COLO668 (cell line): ENCODE measurements around the gene TGIF2.
"Not testable (repeated sequence)": the region's sequence is repeated elsewhere in the genome, so short reads cannot be mapped to it uniquely, and the experiment has no call there.

Source experiments
- DNase-seq: peaks from one replicate; lab custom pipeline; 2025; ENCODE audit not compliant: unreplicated experiment; lab: John Stamatoyannopoulos, UW

The TGIF2 gene

DNA sequence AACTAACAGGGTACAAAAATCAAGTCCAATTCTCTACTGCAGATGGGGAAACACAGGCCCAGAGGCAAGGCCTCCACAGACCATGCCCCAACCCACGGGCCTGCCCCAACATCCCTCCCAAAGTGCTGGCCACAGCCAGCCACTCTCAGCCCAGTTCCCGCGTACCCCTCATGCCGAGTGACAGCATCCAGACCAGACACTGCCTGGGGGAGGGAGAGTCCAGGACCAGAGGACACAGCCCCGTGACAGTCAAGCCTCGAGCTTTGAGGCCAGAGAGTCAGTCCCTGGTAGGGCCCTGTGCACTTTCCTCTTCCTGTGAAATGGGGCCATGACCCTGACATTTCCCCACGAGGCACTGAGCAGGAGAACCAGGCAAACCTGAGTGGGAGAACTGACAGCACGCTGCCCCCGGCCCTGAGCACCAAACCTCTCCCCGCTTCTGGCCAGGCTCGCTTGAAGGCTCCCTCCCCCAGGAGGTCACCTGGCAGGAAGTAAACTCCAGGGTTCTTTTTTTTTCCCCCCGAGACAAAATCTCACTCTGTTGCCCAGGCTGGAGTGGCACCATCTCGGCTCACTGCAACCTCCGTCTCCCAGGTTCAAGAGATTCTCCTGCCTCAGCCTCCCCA is 27.2 kb upstream of the TGIF2 start:
- no peak for DNase-seq

DNA sequence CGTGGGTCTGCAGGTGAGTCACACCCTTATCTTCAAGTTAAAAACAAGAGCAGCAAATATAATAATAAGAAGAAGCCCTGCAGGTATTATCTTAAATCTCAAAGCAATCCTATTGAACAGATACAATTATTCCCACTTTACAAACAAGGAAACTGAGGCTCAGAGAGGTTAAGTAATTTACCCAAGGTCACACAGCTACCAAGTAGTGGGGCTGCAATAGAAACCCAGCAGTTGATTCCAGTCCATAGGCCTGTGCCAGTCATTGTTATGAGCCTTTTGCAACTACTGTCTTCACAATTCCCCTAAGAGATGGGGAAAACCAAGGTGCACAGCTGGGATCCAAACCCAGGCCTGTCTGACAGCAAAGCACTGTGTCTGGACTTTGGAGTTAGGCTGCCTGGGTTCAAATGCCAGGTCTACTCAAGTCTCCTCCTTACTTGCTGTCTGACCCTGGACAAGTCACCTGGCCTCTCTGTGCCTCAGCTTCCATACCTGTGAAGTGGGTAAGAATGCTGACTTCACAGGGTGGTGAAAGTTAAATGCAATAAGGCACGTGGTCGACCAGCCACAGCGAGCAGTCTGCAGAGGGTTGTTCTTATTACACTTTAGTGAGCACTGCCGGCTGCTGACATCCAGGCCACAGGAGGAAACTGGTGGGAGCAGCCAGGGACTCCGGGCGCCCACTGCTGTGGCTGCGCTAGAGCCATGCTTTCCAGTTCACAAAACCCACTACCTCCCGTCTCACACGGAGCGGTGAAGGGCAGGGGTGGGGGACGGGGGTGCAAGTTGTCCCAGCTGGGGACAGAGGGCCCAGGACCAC is 26.0 kb upstream of the TGIF2 start:
- DNase-seq = no peak

DNA sequence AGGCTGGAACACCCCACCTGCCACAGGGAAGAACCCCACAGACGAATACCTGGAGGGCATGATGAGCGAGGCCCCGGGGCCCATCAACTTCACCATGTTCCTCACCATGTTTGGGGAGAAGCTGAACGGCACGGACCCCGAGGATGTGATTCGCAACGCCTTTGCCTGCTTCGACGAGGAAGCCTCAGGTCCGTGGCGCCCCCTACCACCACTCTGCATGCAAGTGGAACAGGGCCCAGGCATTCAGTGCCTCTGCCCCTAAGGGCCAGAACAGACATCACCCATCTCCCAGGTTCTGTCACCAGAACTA is 25.4 kb upstream of the TGIF2 start:
- no peak for DNase-seq

DNA sequence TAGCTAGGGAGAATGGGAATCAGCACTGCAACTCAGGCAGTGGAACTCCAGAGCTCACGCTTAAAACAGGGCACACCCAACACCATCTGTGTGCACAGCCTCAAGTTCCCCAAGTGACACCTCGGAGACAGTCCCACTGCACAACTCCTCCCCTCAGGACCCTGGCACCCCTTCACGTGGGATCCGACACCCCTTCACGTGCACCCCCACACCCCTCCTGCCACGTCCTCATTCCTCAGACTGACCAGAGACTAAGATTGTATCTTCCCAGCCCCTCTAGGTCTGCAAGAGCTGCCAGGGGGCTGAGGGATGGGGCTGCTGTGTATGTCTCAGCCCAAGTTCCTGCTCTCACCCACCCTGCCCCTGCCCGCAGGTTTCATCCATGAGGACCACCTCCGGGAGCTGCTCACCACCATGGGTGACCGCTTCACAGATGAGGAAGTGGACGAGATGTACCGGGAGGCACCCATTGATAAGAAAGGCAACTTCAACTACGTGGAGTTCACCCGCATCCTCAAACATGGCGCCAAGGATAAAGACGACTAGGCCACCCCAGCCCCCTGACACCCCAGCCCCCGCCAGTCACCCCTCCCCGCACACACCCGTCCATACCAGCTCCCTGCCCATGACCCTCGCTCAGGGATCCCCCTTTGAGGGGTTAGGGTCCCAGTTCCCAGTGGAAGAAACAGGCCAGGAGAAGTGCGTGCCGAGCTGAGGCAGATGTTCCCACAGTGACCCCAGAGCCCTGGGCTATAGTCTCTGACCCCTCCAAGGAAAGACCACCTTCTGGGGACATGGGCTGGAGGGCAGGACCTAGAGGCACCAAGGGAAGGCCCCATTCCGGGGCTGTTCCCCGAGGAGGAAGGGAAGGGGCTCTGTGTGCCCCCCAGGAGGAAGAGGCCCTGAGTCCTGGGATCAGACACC is 24.4 kb upstream of the TGIF2 start:
- DNase-seq = no peak

DNA sequence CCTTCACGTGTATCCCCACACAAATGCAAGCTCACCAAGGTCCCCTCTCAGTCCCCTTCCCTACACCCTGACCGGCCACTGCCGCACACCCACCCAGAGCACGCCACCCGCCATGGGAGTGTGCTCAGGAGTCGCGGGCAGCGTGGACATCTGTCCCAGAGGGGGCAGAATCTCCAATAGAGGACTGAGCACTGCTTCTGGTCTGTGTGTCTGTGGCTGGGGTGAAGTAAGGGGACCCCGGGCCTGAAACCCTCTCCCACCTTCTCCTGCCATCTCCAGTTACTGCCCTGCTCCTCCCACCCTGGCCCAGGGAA is 23.8 kb upstream of the TGIF2 start:
- DNase-seq = no peak

DNA sequence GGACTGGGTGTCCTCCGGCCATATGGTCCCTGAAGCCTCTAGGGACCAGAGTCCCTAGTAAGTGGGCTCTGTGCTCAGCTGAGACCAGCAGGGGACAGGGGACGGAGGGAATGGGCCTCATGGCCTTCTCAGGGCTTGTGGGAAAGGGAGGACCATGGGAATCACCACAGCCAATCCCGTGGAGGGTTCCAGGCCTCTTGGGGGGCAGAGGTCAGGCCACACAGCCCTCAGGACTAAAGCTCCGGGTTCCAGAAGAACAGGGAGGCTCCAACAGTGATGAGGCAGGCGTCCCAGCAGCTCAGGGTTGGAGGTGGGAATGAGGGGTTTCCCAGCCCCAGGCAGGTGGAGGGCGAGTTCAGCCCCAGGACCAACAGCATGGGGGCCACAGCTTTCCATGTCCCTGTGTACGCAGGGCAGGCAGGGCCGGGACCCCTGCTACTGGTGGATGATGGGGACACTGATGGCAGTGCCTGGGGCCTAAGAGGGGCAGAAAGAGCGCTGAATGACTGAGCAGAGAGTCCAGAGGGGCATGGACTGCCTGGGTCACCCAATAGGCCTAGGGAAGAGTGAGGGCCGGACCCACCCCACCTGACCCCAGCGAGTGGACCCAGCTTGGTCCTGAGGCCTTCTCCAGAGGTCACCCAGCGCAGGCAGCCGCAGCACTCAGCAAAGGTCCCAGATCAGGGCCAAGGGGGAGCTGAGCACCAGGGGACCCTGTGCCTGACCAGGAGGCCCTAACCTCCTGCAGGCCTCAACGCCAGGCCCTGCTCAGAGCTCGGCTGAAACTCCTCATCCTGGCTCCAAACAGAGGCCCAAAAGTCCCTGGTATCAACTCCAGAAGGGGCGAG is 23.2 kb upstream of the TGIF2 start:
- DNase-seq = no peak

DNA sequence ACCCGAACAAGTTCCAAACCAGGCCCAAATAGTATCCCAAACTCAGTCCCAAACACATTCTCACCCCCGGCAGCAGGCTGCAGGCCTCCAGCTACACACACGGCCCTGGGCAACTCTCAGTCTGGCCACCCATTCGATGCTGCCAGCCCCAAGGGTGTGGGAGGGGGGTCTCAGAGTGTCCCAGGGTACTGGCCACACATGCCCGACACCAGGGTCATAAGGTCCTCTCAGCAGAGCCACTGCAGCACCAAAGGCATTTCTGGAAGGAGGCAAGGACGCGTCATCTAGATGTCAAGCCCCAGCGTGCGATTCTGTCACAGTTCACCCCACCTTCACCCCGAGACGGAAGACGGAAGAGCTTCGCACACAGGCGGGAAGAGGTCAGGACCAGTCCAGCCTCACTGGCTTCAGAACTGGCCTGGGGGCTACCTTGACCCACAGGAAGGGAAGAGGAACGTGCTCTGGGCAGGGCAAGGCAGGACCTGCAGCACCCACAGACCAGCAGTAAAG is 22.6 kb upstream of the TGIF2 start:
- DNase-seq = no peak

DNA sequence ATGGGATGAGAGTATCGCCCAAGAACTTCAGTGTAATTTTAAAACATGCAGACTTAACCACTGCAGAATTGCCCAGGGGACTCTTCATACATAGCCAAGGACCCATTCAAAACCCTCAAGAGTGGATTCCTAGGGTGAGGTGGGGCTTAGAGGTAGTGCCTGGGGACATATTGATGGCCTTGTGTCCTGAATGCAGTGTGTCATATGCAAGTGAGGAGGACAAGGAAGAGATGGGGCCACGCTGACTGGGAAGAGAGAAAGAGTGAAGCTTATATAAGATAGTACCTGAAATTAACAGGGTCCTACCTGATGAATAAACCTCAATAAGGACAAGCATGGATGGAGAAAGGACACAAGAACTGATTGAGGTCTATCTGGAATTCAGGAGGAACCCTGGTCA is 18.1 kb upstream of the TGIF2 start:
- DNase-seq = no peak

DNA sequence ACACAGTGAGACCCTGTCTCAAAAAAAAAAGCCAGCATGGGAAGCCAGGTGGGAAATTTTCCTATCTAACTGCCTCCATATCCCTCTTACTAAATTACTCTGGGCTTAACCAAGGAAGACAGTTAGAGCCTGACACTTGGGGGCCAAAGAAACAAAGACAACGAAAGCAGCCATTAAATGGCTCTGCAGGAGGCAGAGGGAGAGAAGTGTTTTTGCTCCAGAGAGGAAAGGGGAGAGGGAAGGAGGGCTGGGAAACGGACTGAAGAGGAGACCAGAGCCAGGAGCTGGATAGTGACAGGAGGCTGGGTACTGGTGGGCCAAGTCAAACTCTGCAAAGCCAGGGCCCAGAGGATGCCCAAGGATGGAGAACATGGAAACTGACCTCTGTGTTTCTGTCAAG is 10.7 kb upstream of the TGIF2 start:
- no peak for DNase-seq

DNA sequence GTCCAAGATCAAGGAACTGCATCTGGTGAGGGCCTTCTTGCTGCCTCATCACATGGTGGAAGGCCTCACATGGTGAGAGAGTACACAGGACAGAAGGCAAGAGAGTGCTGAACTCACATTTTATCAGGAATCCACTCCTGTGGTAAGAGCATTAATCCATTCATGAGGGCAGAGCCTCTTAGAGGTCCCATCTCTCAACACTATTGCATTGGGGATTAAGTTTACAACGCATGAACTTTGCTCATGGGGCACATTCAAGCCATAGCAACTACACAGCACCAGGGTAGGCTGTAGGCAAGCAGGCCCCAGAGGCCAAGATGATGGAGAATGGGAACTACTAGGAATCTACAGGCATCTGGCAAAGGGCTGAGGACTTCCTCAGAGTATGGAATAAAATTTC is 10.0 kb upstream of the TGIF2 start:
- DNase-seq = no peak

DNA sequence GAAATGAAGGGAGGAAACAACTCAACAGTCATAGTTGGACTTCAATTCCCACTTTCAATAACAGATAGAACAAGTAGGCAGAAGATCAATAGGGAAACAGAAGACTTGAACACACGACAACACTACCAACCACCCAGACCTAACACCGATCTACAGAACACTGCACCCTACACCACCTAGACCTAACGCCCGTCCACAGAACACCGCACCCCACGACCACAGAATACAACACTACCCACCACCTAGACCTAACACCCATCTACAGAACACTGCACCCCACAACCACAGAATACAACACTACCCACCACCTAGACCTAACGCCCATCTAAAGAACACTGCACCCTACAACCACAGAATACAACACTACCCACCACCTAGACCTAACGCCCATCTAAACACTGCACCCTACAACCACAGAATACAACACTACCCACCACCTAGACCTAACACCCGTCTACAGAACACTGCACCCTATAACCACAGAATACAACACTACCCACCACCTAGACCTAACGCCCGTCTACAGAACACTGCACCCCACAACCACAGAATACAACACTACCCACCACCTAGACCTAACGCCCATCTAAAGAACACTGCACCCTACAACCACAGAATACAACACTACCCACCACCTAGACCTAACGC is 9.2 kb upstream of the TGIF2 start:
- DNase-seq = not testable (repeated sequence)

DNA sequence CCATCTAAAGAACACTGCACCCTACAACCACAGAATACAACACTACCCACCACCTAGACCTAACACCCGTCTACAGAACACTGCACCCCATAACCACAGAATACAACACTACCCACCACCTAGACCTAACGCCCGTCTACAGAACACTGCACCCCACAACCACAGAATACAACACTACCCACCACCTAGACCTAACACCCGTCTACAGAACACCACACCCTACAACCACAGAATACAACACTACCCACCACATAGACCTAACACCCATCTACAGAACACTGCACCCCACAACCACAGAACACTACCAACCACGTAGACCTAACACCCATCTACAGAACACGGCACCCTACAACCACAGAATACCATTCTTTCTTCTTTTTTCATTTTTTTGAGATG is 8.7 kb upstream of the TGIF2 start:
- not testable (repeated sequence) for DNase-seq

DNA sequence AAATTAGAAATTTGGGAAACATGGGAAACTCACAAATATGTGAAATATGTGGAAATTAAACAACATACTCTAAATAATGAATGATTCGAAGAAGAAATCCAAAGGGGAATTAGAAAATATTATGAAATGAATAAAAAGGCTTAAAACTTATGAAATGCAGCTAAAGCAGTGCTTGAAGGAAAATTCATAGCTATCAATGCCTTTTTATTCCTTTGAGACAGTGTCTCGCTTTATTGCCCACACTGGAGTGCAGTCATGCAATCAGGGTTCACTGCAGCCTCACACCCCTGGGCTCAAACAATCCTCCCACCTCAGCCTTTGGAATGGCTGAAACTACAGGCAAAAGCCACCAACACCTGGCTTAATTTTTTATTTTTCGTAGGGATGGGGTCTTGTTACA is 7.9 kb upstream of the TGIF2 start:
- no peak for DNase-seq

DNA sequence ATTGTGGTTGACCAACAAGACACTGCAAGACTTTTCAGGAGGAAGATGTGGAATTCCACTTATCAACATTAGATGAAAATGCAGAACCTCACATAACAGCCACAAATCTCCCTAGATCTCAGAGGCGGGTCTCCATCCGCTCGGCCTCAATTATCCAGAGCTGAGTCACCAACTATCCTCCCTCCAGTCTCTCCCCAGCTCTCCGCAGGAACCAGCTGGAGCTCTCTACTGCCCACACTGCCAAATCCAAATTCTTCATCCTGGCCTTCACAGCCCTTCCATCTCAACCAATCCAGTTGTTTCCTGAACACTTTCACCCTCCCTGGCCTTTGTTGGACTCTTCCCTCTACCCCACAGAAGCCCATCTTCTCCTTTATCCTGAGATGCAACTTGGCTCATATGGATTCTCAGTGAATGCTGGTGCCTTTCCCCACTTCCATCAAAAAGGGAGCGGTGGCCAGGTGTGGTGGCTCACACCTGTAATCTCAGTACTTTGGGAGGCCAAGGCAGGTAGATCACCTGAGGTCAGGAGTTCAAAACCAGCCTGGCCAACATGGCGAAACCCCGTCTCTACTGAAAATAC is 3.5 kb upstream of the TGIF2 start:
- DNase-seq = no peak

DNA sequence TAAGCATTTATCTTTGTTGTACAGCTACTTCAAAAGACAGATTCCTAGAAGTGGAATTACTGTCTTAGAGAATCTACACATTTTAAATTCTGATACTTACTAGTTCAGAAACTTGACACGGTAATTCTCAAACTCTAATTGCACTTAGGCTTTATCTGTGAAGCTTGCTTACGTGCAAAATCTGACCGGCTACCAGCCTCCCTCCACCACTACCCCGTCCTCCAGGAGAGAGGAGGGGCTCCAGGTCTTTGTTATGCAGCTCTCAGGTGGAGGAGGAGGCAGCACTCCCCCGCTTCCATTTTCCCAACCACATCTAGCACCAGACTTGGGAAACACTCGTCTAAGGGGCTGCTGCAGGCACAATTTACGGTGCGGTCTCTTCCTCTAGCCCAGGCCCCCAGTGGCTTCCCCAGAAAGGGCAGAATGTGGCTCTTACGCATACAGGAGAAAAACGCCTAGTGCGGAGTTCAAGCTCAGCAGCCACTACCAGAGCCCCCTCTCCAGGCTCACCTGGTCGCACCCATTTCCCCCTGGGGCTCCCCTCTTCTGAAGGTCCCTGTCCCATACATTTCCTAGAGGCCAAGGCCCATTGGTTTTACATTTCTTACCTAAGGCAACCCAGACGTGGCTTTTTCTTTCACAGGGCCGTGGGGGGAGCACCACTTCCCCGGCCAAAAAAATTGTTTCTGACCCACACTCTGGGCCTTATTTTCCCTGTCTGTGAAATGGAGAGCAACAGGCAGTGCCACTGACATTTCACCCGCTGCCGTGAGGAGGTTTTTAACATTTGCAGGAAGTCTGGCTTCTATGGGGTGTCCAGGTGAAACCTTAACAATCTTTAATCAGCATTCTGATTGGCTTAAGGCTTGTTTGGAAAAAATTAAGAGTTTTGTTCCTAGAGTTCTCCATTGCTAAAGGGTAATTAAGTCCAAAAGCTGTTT is 1.6 kb upstream of the TGIF2 start:
- DNase-seq = no peak

DNA sequence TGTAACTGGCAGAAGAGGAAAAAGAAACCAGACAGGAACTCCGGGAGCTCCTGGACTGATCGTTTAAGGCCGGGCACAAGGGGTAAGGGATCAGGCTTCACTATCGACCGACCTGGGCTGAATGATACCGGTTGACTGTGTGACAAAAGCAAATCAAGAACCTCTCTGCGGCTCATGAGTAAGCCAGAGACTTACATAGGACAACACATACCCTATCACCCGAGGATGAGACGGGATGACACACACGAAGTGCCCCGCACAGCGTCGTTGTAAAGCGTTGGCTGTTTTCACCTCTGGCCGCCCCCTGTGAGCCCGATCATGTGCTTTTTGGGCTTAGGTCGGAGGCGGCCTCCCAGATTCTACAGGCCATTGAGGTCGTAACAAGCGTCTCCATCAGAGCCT is 695 bp upstream of the TGIF2 start:
- peak; percentile 41 for DNase-seq

DNA sequence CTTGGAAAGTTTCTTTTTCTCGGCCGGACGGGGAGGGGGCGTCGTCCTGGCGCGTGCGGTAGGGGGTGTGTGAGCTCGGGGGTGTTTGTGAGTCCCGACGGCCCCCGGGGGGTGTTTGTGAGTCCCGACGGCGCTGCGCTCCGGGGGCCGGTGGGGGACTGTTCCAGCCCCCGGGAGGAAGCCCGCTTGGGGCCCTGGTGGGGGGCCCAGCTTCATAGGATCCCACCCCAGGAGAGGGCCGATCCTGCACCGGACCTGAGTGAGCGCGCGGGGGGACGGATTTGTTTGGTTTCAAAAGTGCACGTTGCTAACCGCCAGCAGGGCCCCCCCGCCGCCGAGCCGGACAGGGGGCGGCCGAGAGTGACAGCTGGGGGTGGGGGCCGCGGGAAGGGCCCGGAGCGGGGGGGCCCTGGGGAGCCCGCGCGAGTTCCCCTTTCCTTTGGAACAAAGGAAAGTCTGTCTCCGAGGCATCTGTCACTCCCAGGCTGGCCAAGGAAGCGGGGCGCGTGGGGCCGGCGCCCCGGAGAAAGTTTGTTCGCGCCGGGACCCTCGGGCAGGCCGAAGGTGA is 485 bp downstream of the TGIF2 start:
- no peak for DNase-seq

DNA sequence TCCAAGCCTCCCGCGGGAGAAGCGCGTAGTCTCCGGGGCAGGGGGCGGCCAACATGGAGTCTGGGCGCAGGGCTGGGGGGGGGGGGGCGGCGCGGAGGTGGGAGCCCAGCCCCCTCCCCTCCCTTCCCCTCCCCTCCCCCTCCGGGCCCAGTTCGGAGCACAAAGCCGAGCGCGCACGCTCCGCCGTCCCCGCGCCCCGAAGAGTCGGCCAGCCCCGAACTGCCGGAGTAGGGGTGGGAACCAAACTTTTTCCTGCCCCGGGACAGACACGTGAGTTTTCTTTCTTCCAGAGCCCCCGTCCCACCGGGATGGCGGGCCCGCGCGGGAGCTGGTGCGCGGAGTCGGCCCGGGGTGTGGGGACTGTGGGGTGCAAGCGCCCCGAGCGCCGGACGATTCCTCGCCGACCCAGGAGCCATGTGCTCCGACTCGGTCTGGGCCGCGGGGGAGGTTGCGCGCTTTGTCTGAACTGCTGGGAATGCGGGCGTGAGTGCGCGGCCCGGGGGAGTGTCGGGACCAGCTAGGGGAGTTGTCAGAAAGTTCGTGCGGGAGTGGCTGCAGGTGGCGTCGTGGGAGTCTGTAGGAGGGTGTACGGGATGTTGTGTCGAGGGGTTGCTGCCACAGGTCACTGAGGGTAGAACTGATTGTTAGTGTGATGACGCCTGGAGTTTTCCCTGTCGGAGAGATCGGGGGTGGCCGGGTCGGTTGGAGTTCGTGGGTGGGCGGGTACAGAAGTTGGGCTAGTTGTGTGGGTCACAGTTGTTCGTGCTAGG is 1.2 kb downstream of the TGIF2 start:
- peak; percentile 31 for DNase-seq
